Measurements from ENCODE around the gene GNB5.
"Not testable (repeated sequence)": the region's sequence is repeated elsewhere in the genome, so short reads cannot be mapped to it uniquely, and the experiment has no call there.

Gene GNB5

GRCh38 chr15:52111517-52112202 is 79.5 kb downstream of the GNB5 start:
- DNase-seq, result no peak

DNA sequence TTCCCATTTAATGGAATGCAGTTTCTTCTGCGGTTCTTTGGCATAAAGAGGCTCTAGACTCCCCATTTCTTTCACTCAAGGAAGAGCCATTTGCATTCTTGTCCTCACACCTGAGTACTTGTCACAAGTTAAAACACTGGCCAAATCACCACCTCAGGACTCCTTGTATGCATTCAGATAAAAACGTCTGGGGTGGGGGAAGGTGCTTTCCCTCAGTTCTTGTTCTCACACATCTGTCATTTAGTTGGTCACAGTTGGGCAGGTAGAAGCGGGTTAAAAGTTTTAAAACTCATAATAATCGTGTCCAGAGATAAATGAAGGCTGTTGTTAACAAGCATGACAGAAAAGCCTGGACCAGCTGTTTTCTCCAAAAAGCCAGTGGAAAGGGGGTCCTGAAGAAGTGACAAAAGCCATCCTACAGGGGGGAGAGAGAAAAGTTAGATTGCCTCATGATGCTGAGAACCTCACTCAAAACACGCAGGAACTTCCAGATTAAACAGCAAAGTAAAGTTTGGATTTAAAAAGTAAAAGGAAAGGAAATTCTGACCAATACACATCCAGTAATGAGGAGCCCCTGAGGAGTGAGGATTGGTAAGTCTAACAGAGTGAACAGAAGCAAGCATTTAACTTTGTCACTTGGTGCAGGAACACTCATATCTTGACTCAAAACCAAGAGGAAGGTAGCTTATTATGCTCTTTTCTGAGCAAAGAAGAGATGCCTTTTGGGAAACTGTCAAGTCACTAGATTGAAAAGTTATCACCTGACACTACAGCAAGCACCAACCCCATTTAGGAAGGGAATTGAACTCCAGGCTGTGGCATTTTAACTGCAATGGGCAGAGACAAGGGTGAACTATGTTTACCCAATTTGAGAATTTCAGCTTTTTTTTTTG is 81.4 kb downstream of the GNB5 start:
- DNase-seq, result no peak

- no peak for DNase-seq
Observed at GRCh38 chr15:52107238-52107637, 84.0 kb downstream of the GNB5 start.

DNA sequence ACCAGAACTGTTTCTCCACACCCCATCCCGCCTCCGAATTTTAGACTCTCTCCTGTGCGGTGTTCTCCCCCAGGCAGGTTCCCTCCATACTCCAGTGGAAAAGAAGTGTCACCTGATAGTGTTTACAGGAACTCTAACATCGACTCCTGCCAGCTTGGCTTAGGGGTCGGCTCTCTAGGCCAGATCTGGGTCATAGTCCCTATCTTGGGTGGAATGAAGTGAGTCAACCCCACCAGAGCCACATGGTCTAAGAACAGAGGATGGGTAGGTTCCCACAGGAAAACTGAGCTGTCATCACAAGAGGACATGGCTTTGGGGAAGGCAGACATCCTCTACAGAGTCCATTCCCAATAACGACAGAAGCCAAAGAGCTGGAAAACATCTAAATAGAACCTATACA is 84.6 kb downstream of the GNB5 start:
- no peak for DNase-seq

DNA sequence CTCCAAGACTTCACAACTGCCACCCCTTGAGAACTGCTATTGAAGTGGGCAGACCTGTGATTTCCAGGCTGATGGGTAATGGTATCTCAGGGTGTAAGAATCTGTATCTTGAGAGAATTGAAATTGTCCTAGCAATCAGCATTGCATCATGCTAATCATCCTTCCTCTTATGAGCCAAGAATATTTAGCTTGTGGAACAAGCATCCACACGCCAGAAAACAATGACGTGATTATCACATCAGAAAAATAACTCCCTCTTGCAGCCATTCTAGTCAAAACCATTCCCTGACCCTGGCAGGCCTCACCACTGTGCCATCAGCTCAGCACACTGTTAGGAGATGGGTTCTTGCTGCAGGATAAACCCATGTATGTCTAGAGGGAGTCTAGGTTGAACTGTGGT is 85.3 kb downstream of the GNB5 start:
- DNase-seq, result no peak

GRCh38 chr15:52104532-52105004 is 86.6 kb downstream of the GNB5 start:
- DNase-seq, result no peak

GRCh38 chr15:52103217-52104207 is 87.7 kb downstream of the GNB5 start:
- no peak for DNase-seq

DNA sequence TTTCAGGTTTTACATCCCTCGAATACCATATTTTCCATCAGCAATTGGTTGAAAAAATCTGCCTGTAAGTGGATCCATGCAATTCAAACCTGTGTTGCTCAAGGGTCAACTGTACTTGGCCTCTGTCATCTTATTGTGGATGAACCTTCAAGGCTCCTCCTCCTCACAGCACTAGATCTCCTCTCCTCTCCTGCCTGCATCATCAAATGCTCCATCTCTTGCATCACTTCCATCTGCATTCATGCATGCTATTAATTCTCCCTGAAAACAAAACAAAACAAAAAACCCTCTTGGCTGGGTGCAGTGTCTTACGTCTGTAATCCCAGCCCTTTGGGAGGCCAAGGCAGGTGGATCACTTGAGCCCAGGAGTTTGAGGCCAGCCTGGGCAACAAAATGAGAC is 88.7 kb downstream of the GNB5 start:
- DNase-seq, result no peak

DNA sequence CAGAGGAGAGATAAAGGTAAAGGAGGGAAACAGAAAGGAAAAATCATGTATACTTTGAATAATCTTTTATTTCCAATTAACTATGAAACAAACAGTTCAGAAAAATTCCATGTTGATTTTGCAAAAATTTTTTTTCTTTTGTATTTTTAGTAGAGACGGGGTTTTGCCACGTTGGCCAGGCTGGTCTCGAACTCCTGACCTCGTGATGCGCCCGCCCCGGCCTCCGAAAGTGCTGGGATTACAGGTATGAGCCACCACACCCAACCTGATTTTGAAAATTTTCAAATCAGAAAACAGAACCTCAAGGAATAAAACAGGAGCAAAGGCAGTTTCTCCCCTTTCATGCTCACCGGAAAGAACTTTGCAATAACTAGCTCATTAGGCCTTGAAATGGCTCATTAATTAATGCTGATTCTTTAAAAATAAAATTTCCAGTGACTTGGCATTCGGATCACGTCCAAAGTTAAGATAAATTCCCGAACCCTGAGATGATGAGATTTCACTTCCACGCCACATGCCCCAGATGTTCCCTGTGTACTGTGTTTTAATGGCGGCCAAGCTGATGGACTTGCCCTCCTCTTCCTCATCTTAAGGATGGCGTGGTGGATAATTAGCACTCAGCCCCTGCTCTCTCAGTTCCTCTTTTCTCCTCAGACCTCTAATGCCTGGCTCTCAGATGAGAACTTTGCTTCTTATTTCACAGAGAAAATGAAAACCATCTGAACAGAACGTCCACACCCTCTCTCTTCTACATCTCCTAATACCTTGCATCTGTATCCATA is 89.5 kb downstream of the GNB5 start:
- DNase-seq, result no peak

DNA sequence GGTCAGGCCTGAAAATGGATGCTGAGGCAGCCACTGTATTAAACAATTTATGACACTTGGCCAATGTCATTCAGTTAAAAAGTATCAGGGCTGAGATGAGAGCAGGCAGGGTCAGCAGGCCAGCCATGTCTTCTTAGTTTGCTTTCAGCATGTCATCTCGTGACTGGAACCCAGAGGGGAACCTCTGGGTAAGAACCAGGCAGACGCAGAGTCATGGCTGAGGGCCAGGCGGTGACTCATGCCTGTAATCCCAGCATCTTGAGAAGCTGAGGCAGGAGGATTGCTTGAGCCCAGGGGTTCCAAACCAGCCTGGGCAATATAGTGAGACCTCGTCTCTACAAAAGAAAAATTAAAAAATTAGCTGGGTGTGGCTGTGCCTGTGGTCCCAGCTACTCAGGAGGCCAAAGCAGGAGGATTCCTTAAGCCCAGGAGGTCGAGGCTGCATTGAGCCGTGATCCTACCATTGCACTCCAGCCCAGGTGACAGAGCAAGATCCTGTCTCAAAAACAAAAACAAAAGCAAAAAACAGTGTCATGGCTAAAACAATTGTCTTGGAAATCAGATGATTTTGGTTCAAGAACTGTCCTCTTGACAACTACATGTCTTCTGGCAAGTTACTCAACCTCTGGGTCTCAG is 90.3 kb downstream of the GNB5 start:
- DNase-seq, result no peak

DNA sequence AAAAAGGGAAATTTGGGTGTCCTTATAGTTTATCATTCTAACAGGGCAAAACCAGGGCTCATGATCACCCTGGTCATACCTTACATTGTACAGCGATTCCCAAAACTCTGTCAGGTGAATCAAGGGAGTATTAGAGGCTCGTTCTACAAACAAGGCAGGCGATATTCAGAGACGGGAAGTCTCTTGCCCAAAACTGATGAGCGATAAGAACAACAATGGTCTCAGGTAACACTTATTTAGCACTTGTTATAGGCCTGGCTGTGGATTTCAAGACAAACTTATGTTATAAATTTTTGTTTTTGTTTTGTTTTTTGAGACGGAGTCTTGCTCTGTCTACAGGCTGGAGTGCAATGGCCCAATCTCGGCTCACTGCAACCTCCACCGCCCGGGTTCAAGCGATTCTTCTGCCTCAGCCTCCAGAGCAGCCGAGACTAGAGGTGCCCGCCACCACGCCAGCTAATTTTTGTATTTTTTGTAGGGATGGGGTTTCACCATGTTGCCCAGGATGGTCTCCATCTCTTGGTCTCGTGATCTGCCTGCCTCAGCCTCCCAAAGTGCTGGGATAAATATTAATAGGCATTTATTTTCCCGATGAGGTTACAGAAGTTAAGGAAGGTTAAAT is 91.4 kb downstream of the GNB5 start:
- DNase-seq, result no peak

GRCh38 chr15:52098323-52098722 is 92.9 kb downstream of the GNB5 start:
- no peak for DNase-seq

DNA sequence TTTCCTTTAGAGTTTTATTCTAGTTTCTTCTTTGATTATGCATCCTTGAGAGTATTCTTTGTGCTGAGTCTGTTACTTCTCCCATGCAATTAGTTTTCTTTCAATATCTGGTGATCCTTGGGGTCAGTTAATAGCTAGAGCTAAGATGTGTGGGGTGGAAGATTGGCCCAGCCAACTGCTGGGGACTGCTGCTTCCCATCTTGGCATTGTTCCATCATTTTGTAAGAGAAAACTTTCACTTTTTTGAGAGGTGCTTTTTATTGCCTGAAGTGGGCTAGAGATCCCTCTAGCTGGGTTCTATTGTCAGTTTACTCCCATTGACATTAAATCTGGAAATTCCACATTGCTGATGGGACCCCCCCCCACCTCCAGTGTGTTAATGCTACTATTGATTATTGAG is 94.0 kb downstream of the GNB5 start:
- DNase-seq, result no peak

DNA sequence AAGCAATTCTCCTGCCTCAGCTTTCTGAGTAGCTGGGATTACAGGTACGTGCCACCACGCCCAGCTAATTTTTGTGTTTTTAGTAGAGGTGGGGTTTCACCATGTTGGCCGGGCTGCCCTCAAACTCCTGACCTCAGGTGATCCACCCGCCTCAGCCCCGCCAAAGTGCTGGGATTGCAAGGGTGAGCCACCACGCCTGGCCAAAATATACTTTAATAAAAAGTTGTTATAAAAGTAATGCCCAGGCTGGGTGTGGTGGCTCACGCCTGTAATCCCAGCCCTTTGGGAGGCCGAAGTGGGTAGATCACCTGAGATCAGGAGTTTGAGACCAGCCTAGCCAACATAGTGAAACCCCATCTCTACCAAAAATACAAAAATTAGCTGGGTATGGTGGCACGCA is 94.7 kb downstream of the GNB5 start:
- not testable (repeated sequence) for DNase-seq

GRCh38 chr15:52095597-52096262 is 95.5 kb downstream of the GNB5 start:
- DNase-seq, result no peak

GRCh38 chr15:52094811-52095584 is 96.2 kb downstream of the GNB5 start:
- DNase-seq, result no peak

GRCh38 chr15:52093539-52094510 is 97.4 kb downstream of the GNB5 start:
- no peak for DNase-seq

GRCh38 chr15:52093167-52093538 is 98.0 kb downstream of the GNB5 start:
- DNase-seq, result no peak

DNA sequence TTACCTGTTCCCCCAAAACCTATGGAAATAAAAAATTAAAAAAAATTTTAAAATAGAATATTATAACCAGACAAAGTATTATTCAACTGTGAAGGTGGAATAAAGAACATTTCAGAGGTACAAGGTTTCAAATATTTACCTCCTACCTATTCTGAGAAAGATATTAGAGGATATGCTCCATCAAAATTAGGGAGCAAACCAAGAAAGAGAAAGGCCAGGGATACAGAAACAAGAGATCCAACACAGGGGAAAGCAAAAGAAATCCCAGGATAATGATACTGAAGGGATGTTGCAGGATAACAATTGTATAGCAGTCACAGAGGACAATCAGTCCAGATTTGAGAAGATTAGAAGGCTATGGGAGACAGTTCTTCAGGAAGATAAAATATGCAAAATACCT is 101.0 kb downstream of the GNB5 start:
- DNase-seq, result no peak
